B cell (primary cell): Measurements from ENCODE around the gene NUMA1. TPM values are rescaled to one million over a fixed set of nuclear protein-coding genes. Genes with fewer than 3 reads are reported as not detected.

Source experiments
- ATAC-seq: fragments of 200-7000 bp; cut with Tn5 transposase; one replicate; pipeline ENCODE4 v1.10.0; 2021; ENCODE audit warnings: low read depth, mild to moderate bottlenecking, moderate number of reproducible peaks, moderate library complexity
- CTCF ChIA-PET: fragments of 350-600 bp; sonication (Branson Sonifier 250); formaldehyde crosslinking; loops from one replicate; lab custom pipeline; 2021; ENCODE audit warnings: antibody characterized with exemption, inconsistent platforms; lab: Charles Lee
- POLR2A ChIA-PET: fragments of 350-600 bp; sonication (Branson Sonifier 250); formaldehyde crosslinking; loops from one replicate; lab custom pipeline; 2021; ENCODE audit warnings: antibody characterized with exemption; lab: Charles Lee
- DNase-seq: peaks from one replicate; pipeline ENCODE4 v3.0.0; 2013
- H2AFZ ChIP-seq: 2 replicates; pipeline ENCODE4 v1.6.1; 2012; ENCODE audit warnings: mild to moderate bottlenecking, low read depth, low read length; ENCODE audit not compliant: insufficient read depth, poor library complexity, severe bottlenecking
- H3K27ac ChIP-seq, 2 donors: 1 replicate in 1 of 2; 2 replicates in 1 of 2; pipeline ENCODE4 v1.5.1; 2012 to 2013; ENCODE audit warnings: low read length in 2 of 2, mild to moderate bottlenecking in 2 of 2, moderate library complexity in 1 of 2
- H3K27me3 ChIP-seq, 4 experiments: fragments of 200-600 bp in 1 of 4; sonication (generic) in 1 of 4; replicated peaks in 1 of 4; 1 replicate in 2 of 4; 2 replicates in 2 of 4; pipeline versions ENCODE4 v1.6.1 to v1.7.0; 2013 to 2016; ENCODE audit warnings: low read length in 3 of 4, mild to moderate bottlenecking in 2 of 4, mixed read lengths in 1 of 4, moderate library complexity in 1 of 4; ENCODE audit not compliant: insufficient read depth in 4 of 4, control insufficient read depth in 3 of 4; ENCODE audit errors: control extremely low read depth in 1 of 4
- H3K36me3 ChIP-seq, 2 experiments: replicated peaks in 1 of 2; 1 replicate in 1 of 2; 2 replicates in 1 of 2; pipeline versions ENCODE4 v1.6.1 to v1.7.1; 2013; ENCODE audit warnings: low read length in 1 of 2; ENCODE audit not compliant: insufficient read depth in 2 of 2, control insufficient read depth in 1 of 2; ENCODE audit errors: control extremely low read depth in 1 of 2, extremely low read depth in 1 of 2
- H3K4me1 ChIP-seq, 2 donors: fragments of 200-600 bp in 1 of 2; sonication (generic) in 1 of 2; 1 replicate in 1 of 2; 2 replicates in 1 of 2; pipeline versions ENCODE4 v1.5.1 to v1.6.1; 2013 to 2017; ENCODE audit warnings: low read length in 2 of 2; ENCODE audit not compliant: control insufficient read depth in 2 of 2, insufficient read depth in 2 of 2
- H3K4me2 ChIP-seq: replicated peaks from 2 replicates; pipeline ENCODE3; 2012; ENCODE audit warnings: mild to moderate bottlenecking, low read depth, low read length; ENCODE audit not compliant: poor library complexity, severe bottlenecking
- H3K4me3 ChIP-seq, 5 experiments: fragments of 200-600 bp in 1 of 5; sonication (generic) in 1 of 5; 1 replicate in 3 of 5; 2 replicates in 2 of 5; pipeline versions ENCODE4 v1.5.1 to v1.7.0; 2011 to 2016; ENCODE audit warnings: low read length in 4 of 5, mild to moderate bottlenecking in 4 of 5, low read depth in 2 of 5, control low read depth in 1 of 5, moderate library complexity in 1 of 5; ENCODE audit not compliant: insufficient read depth in 1 of 5; ENCODE audit errors: control extremely low read depth in 1 of 5, extremely low read depth in 1 of 5
- H3K79me2 ChIP-seq: fragments of 200-600 bp; sonication (generic); one replicate; pipeline ENCODE4 v1.6.0; 2016; ENCODE audit warnings: low read length; ENCODE audit not compliant: control insufficient read depth, insufficient read depth
- H3K9ac ChIP-seq: fragments of 200-600 bp; sonication (generic); 2 replicates; pipeline ENCODE4 v1.6.1; 2017; ENCODE audit warnings: mild to moderate bottlenecking, low read length, moderate library complexity
- H3K9me3 ChIP-seq, 3 donors: one replicate each; pipeline versions ENCODE4 v1.6.1 to v1.7.1; 2013; ENCODE audit warnings: low read length in 2 of 3; ENCODE audit not compliant: control insufficient read depth in 2 of 3, insufficient read depth in 1 of 3; ENCODE audit errors: control extremely low read depth in 1 of 3
- H4K20me1 ChIP-seq: 2 replicates; pipeline ENCODE4 v1.6.0; 2012; ENCODE audit warnings: mild to moderate bottlenecking, low read length; ENCODE audit not compliant: insufficient read depth, control insufficient read depth, poor library complexity, severe bottlenecking
- H3K27ac Mint-ChIP-seq: one replicate; pipeline ENCODE4 v1.8.0; 2021; ENCODE audit warnings: mixed read lengths
- H3K27me3 Mint-ChIP-seq: one replicate; pipeline ENCODE4 v1.8.0; 2021; ENCODE audit warnings: mixed read lengths
- H3K4me1 Mint-ChIP-seq: one replicate; pipeline ENCODE4 v1.8.0; 2021; ENCODE audit warnings: mixed read lengths
- H3K4me3 Mint-ChIP-seq: one replicate; pipeline ENCODE4 v1.8.0; 2021; ENCODE audit warnings: mixed read lengths
- H3K9me3 Mint-ChIP-seq: one replicate; pipeline ENCODE4 v1.8.0; 2022; ENCODE audit warnings: mixed read lengths; ENCODE audit not compliant: insufficient read depth
- EZH2 ChIP-seq: IDR thresholded peaks from 2 replicates; pipeline ENCODE4 v1.6.1; 2012; ENCODE audit warnings: borderline replicate concordance, low read depth, mild to moderate bottlenecking, moderate library complexity, low read length; ENCODE audit not compliant: insufficient read depth, poor library complexity, severe bottlenecking
- WGBS: methylation state at CpG from one replicate; pipeline ENCODE4 v1.1.5; 2013; ENCODE audit warnings: missing lambda C conversion rate; ENCODE audit not compliant: insufficient coverage; 5-methylcytosine and 5-hydroxymethylcytosine counted together
- intact Hi-C: fragments of 100-400 bp; cut with micrococcal nuclease; formaldehyde crosslinking; loops from one replicate; pipeline ENCODE4 v1.10.0; 2022
- polyA plus RNA-seq: library from polyadenylated mRNA; depleted of rRNA; stranded (reverse); fragments of >200 nt; gene quantifications from 2 replicates; pipeline ENCODE4 v1.2.3, GENCODE V29; 2012
- total RNA-seq, 2 donors: library from RNA; stranded (reverse); fragments of 120-200 nt in 1 of 2; gene quantifications; 1 replicate in 1 of 2; 2 replicates in 1 of 2; pipeline versions ENCODE4 v1.2.3 to v1.2.4, GENCODE V29; 2013 to 2022
- TF ChIP-seq, protein P1 (sequence below): fragments of 200-600 bp; IDR thresholded peaks from one replicate; pipeline ENCODE4 v1.8.0; 2022; ENCODE audit warnings: antibody characterized with exemption, mild to moderate bottlenecking

The NUMA1 gene
- total and polyA plus RNA-seq, 2 donors (not counting 1 experiment from before 2014, with no cell fraction given), result 186 to 300 TPM

- H3K36me3 ChIP-seq, result peaks cover 0 to 6% of the 10 kb centered on the region in 2 experiments
- intact Hi-C loops, result no loop called here
- H3K79me2 ChIP-seq, result peaks cover 7% of the 10 kb centered on the region
- Mint-ChIP-seq H3K27me3 (peaks cover 28% of the 10 kb centered on the region), H3K9me3 (no peaks in the 10 kb centered on the region), H3K4me3 (no peak overlapping the region), H3K4me1 (peaks cover 20% of the 10 kb centered on the region), H3K27ac (no peak overlapping the region)
- peaks cover 14 to 19% of the 10 kb centered on the region in 2 donors for H3K4me1 ChIP-seq
- no peak overlapping the region for H3K9ac ChIP-seq
- CTCF ChIA-PET, result no interaction called here
- no peak overlapping the region for H3K4me2 ChIP-seq
- H4K20me1 ChIP-seq, result no peaks in the 10 kb centered on the region
- no peaks in the 10 kb centered on the region for H3K9me3 ChIP-seq
- DNase-seq, result no peak
- WGBS, result 100% methylated on average over 1 of the region's 1 CpG
- TF ChIP-seq EZH2, result no peak
- TF ChIP-seq, protein P1, sequence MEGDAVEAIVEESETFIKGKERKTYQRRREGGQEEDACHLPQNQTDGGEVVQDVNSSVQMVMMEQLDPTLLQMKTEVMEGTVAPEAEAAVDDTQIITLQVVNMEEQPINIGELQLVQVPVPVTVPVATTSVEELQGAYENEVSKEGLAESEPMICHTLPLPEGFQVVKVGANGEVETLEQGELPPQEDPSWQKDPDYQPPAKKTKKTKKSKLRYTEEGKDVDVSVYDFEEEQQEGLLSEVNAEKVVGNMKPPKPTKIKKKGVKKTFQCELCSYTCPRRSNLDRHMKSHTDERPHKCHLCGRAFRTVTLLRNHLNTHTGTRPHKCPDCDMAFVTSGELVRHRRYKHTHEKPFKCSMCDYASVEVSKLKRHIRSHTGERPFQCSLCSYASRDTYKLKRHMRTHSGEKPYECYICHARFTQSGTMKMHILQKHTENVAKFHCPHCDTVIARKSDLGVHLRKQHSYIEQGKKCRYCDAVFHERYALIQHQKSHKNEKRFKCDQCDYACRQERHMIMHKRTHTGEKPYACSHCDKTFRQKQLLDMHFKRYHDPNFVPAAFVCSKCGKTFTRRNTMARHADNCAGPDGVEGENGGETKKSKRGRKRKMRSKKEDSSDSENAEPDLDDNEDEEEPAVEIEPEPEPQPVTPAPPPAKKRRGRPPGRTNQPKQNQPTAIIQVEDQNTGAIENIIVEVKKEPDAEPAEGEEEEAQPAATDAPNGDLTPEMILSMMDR, result no peak
- no peak overlapping the region for H3K4me3 ChIP-seq
- POLR2A ChIA-PET, result no interaction called here
- no peak for ATAC-seq
- peaks cover 0 to 25% (median 0%) of the 10 kb centered on the region in 4 experiments for H3K27me3 ChIP-seq
- no peak overlapping the region for H2AFZ ChIP-seq
- no peak overlapping the region for H3K27ac ChIP-seq
Observed at GRCh38 chr11:72114570-72114969, 34.2 kb upstream of the NUMA1 start.

GRCh38 chr11:72112978-72113808 is 32.9 kb upstream of the NUMA1 start:
- peaks cover 14 to 19% of the 10 kb centered on the region in 2 donors for H3K4me1 ChIP-seq
- Mint-ChIP-seq H3K27ac (peak overlapping the region; percentile 98), H3K9me3 (no peaks in the 10 kb centered on the region), H3K27me3 (peaks cover 14% of the 10 kb centered on the region), H3K4me3 (peak overlapping the region; percentile 93), H3K4me1 (peaks cover 20% of the 10 kb centered on the region)
- CTCF ChIA-PET, result interaction anchor here (1.1 to 2.2 kb wide), 5 partner anchors 22 to 88 kb away, joined by 3 to 10 read pairs (median 4); no protein-coding TSS in a partner anchor
- peak overlapping the region; percentile 81 for H3K4me2 ChIP-seq
- H3K4me3 ChIP-seq, result peak overlapping the region; percentile 67 to 94 (median 78)
- ATAC-seq (no peak), DNase-seq (no peak)
- peaks cover 0 to 12% (median 0%) of the 10 kb centered on the region in 4 experiments for H3K27me3 ChIP-seq
- peak overlapping the region; percentile 78 for H2AFZ ChIP-seq
- 70% methylated on average over 7 of the region's 9 CpGs for WGBS
- no peaks in the 10 kb centered on the region for H4K20me1 ChIP-seq
- POLR2A ChIA-PET, result interaction anchor here (0.6 to 1.8 kb wide), 5 partner anchors 22 to 122 kb away, joined by 3 to 6 read pairs (median 6); no protein-coding TSS in a partner anchor
- H3K79me2 ChIP-seq, result peaks cover 8% of the 10 kb centered on the region
- no peak for TF ChIP-seq EZH2
- TF ChIP-seq, protein P1, result no peak
- no peaks in the 10 kb centered on the region for H3K9me3 ChIP-seq
- intact Hi-C loops, result loop anchor here (1.0 to 2.0 kb wide), 8 partner anchors 10 to 326 kb away; partner anchors contain the start of genes CLPB, LAMTOR1, LRRC51 and NUMA1
- peaks cover 0 to 19% of the 10 kb centered on the region in 2 experiments for H3K36me3 ChIP-seq
- H3K9ac ChIP-seq, result peak overlapping the region; percentile 74
- peak overlapping the region; percentile 95 for H3K27ac ChIP-seq
